Stimulated activated CD4-positive, alpha-beta T cell treated with anti-CD3 and anti-CD28 coated beads, TNF-alpha, amount 100 ng/mL, for 24 hours (primary cell): ENCODE results near the gene DNAJB6.
A peak's percentile ranks its signal among the peaks of the same experiment; 100 is the strongest.

ENCODE experiments used
- DNase-seq, 3 experiments: peaks; one replicate each; pipeline ENCODE4 v3.0.0-alpha.2; 2020; ENCODE audit warnings: low read depth in 3 of 3

Gene DNAJB6

DNA sequence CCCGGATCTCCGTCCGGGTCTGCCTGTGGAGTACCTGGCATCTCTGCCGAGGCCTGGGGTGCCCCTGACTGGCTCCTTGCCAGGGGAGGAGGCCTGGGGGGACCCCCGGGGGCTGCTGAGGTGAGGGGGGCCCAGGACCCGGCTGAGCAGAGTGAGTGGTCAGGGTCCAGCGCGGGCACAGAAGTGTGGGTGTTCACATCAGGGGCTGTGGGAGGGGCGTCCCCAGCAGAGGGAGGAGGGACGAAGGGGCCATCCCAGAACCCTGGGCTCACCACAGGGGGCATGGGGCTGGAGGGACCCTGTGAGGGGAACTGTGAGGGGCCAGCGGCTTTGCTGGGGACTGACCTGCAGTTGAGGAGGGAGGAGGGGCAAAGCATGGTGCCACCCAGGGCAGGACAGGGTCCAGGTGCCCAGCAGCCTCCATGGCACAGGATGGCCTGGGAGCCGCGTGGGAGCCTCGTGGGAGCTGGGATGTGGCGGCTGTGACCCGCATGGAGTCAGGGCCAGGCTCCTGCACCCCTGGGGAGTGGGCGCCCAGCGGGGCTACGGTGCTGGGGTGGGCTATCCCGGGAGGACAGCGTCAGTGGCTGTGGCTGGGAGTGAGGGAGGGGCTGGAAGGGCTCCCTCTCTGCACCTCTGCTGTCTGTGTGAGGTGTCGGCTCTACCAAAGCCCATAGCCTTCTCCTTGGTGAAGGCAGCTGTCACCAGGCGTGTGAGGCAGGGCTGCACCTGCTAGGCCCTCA, 91.2 kb downstream of the DNAJB6 start:
- DNase-seq = no peak

DNA sequence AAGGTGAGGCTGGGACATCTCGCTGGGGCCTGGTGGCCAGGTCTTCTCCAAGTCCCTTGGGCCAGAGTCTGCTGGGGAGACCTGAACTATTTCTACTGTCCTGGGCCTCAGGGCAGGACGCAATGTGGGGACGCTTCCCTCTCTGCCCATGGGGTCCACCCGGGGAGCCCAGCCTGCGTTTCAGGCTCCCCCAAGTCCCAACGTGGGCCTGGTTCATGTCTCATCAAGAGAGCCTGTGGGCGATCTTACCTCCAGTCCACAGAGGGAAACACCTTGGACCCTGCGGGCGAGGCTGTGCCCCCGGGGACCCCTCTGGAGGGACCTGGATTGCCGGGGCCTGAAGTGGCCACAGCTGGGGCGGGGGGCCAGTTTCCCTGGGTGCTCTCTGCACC, 91.7 kb downstream of the DNAJB6 start:
- no peak for DNase-seq

DNA sequence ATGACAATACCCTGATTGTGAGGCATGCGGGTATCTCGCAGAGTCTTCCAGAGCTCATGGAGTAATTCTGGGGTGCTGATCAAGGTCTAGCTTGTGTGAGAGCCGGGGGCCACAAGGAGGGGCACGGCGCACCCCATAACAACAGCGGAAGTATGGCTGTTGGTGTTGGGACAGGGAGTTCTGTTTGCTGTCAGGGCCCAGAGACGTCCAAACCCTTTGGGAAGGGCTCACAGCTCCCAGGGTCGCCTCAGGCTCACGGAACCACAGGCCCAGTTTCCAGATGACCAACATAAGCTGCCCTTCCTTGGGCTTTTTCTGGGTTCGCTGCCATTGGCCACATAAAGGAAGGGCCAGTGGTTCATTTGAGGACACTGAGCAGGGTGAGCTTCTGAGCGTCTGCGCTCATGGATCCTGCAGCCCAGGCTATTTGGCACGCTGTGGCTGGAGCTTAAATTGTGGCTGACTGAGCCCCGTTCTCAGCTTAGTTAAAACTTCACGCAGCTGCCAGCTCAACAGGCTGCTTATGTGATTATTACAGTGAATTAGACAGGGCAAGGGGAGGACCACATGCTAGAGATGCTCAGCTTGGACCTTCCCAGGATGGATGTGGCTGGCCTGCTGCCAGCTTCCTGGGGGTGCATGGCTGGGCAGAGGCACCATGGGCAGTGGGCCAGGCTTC, 92.3 kb downstream of the DNAJB6 start:
- no peak for DNase-seq

DNA sequence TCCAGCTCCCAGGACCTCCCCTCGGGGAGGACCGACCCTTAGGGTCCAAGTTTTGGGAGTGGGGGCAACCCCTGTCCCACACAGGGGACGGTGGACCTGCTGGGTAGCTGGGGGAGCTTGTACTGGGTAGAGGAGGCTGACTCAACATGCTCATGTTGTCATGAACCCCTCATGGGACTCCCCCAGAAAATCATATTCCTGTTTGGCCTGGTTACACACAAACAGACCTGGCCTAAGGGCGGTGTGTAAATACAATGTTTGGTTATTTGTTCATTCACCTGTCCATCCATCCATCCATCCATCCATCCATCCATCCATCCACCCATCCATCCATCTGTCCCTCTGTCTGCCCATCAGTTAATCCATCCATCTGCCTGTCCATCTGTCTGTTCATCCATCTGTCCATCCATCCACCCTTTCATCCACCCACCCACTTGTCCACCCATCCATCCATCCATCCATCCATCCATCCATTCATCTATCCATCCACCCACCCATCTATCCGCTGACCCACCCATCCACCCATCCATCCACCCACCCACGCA, 92.9 kb downstream of the DNAJB6 start:
- no peak for DNase-seq

DNA sequence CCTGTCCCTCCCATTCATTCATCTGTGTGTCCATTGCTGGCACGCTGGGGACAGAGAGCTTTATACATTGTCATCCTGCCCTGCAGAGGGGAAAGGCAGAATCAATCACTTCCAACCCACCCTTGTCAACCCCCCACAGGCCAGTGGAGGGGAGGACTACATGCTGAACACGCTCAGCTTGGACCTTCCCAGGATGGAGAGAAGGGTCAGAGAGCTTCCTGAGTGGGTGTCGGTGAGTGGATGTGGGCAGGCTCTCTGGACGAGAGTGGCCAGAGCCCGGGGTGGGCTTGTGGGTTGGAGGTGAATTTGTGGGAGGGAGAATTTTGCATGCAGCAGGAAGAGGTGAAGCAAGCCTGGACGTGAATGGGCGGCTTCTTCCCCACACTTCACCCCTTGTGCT, 93.9 kb downstream of the DNAJB6 start:
- DNase-seq = no peak

DNA sequence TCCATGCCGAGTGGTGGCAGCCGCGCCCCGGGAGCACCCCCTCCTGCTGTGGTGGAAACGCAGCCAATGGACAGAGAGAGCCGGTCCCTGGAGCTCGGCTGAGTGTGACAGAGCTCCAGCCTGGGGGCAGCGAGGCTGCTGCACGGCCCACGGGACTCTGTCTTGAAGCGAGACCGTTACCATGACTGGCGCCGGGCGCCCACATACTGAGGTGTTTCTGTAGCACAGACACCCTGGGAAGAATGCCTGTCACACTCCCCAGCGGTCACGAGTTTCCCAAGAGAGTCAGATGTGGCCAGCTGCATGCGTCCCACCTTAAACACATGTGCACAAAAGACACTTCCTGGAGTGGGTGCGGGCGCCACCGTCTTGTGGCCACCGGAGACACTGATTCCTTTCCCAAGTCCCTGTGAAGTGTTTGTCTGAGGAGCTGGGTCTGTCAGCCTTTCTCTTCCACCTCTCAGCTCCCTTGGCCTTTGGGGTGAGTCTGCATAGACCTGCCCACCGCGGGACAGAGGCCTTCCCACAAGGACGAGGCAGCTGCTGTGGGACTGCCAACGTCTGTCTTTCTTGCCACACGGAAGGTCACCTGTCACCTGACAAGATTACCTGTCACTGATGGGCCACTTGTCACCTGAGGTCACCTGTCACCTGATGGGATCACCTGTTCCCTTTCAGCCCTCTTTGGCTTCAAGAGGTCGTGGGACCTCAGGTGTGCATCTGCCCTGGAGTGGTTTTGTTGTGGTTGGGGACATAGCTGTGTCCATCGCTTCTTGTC, 94.6 kb downstream of the DNAJB6 start:
- DNase-seq = no peak

DNA sequence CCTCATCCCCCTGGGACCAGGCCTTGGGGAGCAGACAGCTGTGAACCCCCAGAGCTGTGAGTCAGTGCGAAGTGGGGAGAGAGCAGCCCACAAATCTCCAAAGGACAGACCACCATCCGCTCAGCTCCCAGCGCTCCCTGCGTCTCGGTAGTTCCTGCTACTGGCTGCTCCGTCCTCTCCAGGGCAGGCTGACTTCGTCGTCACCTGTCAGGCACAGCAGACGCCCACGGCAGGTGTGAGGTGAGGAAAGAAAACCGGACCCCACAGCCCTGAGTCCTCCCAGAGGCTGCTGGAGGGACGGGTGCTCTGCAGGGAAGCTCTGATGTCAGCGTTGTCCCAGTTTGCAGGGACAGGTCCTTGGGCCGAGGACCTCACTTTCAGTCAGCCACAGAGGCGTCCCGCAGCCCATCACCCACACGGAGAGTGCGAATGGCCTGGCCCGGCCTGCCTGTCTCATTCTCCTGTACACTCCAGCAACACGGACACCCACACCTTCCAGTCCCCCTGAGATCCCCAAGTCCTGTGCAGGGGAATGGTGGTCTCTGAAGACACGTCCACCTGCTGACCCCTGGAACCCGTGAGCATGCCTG, 95.2 kb downstream of the DNAJB6 start:
- no peak for DNase-seq

DNA sequence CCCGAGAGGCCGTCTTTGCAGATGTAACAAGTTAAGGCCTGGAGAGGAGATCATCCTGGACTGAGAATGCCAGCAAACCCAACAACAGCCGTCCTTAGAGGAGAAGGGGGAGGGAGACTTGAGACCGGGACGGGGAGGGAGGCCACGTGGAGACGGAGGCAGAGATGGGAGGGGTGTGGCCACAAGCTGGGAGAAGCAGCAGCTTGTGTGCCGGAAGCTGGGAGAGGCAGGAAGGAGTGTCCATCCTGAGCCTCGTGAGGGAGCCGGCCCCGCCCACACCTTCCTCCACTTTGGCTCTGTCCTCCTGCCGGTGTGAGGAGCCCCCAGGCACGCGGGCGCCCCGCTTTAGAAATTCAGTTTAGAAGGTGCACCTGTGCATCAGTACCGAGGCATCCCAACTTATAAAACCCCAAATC, 95.7 kb downstream of the DNAJB6 start:
- peak in 1 of 3 experiments; percentile 18 for DNase-seq

DNA sequence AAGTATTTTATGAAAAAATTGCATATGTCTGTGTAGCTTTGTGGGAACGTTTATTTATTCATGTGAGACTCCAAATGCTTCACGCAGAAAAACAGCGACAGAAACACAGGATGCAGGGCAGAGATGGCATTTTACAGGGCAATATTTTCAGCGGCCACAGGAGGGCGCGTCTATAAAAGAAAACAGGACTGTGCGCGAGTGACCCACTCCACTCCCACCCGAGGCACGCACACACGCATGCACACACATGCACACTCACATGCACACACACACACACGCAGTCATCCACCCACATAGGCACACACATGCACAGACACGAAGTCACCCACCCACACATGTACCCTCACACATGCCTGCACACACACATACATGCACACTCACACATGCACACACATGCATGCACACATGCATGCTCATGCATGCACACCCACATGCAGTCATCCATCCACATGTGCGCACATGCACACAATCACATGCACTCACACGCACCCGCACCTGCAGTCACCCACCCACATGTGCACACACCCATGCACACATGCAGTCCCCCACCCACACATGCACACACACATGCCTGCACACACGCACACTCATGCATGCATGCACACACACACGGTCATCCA, 96.3 kb downstream of the DNAJB6 start:
- peak; percentile 18 to 56 (median 34) for DNase-seq

DNA sequence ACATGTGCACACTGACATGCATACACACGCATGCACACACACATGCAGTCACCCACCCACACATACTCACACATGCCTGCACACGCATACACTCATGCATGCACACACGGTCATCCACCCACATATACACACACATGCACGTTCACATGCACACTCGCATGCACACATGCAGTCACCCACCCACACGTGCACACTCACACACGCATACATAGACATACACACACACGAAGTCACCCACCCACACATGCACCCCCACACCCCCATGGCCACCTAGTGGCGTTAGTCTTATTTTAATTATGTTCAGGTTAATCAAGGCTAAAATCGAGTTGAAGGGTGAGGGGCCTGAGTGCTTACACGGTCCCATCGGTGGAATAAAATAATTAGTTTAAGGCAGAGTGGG, 96.8 kb downstream of the DNAJB6 start:
- DNase-seq = no peak

DNA sequence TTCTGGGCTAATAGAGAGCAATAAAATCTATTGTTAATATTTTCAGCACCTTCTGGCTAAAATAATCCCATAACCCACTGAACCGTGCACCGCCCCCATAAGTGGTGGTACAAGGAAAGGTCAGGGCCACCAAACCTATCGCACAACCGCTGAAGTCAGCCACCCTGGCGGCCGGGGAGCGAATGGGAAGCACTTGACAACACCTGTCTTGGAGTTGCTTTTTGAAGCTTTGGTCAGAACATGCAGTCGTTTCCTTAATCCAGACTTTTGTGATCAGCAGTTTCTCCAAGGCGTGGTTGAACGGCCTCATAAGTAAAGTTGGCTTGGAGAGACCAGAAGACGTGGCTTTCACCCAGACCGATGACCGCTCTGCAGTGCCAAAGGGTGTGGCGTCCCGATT, 97.4 kb downstream of the DNAJB6 start:
- no peak for DNase-seq

DNA sequence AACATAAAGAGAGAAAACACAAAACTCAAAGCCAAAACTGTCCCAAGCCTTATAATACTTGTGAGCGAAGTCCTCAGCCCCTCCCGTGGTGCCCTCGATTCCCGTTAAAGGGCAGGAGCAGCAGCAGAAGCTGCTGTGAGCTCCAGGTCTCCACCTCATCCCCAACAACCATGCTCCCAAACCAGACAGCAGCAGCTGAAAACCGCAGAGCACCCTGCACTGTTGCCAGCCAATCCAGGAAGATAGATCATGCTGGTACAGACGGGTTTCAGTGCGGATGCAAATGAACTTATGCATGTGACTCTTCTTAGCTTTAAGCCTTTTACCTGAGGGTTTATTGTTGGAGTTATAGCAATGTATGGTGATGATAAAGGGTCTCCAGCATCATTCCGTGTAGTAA, 97.9 kb downstream of the DNAJB6 start:
- DNase-seq = no peak

DNA sequence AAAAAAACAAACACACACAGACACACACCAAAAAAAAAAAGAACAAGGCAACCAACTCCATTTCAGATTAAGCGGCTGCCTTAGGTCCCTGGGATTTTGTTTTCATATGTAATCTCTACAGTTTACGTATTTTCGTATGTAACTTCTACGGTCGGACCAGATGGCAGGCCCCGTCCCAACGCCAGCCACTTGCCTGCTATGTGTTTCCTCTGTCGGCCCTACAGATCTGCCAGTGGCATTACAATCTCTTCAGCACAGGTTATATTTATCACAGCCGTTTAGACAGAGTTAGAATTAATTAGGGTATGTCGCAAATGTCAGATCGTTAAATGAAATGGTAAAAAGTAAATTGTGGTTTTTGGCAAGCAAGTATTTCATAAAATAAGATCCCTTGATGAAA, 99.3 kb downstream of the DNAJB6 start:
- DNase-seq = no peak

DNA sequence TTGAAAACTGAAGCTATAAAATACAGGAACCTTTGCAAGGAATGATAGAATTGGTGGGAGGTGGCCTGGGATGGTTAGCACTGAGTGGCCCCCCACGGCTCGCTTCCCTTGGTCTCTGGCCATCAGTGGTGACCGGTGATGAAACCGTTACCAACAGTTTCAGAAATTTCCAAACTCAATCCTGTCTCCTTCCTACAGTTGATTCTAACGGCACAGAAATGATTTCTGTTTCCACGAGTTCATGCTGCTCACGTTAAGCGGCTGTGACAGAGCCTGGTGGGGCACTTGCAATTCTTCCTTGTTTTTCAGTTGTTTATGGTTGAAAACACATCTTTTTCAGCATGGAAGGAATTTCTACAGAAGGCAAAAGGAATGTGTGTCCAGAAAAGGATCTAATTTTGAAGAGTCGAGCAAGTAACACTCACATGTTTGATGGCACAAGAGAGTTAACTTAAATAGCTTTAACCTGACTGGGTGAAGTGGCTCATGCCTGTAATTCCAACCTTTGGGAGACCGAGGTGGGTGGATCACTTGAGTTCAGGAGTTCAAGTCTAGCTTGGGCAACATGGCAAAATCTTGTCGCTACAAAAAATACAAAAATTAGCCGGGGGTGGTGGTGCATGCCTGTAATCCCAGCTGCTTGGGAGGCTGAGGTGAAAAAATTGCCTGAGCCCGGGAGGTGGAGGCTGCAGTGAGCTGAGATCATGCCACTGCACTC, 100.1 kb downstream of the DNAJB6 start:
- DNase-seq = no peak

DNA sequence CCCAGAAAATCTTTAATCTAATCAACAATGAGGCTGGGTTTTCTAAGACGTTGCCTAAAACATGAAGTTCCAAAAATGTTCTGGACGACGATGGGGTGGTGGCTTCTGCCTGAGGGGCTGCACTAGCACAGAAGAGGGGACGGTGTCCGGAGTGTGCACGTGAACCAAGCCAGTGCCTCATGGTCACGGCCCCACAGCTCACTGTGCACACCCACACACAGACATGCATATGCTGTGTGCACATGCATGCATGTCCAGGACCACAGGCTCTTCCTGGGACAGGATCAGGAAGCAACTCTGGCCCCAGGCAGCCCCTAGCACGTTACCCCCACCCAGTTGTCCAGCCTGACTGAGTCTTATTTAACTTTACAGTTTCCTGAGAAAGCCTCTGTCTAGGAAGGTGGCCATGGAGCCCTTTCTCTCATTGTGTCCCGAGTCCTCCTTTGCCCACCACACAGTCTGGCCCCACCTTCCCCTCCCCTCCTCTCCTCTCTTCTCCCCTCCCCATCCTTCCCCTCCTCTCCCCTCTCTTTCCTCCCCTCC, 100.8 kb downstream of the DNAJB6 start:
- no peak for DNase-seq

DNA sequence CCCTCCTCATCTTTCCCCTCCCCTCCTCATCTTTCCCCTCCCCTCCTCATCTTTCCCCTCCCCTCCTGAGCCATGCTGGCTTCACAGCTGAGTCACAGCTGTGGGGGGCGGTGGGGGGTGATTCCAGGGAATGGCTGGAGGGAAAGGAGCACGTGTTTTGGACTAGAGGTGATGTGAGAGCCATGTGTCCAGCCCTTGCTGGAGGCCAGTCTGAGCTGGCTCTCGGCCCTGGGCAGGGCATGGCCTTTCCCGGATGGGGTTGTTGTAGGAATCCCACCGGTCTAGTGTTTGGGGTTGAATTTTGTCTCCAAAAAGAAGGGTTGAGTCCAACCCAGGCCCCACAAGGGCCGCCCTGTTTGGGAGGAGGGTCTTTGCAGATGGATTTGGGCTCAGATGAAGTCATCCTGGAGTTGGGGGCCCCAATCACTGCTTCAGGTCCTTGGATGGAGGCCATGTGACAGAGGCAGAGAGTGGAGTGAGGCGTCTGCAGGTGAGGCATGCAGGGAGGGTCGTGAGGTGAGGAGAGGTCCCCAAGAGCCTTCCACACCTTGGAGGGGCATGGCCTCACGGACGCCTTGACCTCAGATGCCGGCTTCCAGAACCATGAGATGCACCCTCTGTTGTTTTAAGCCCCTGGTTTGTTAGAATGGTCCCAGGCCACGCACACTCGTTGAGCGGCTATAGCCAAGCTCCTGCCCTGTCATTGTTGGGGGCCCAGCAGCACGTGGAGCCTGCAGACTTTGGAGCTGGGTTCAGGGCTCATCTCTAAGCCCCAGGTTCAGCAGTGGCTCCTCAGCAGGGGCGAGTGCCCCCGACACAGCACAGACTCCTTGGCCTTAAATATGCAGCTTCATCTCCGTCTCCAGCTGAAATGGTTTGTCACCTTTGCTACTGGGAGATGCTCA, 101.6 kb downstream of the DNAJB6 start:
- no peak for DNase-seq

DNA sequence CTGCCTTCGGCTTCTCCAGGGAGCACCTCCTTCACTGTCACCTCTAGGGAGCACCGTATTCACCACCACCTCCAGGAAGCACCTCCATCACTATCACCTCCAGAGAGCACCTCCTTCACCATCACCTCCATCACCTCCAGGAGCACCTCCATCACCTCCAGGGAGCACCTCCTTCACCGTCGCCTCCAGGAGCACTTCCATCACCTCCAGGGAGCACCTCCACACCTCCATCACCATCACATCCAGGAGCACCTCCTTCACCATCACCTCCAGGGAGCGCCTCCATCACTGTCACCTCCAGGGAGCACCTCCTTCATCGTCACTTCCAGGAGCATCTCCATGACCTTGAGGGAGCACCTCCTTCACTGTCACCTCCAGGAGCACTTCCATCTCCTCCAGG, 102.3 kb downstream of the DNAJB6 start:
- no peak for DNase-seq

DNA sequence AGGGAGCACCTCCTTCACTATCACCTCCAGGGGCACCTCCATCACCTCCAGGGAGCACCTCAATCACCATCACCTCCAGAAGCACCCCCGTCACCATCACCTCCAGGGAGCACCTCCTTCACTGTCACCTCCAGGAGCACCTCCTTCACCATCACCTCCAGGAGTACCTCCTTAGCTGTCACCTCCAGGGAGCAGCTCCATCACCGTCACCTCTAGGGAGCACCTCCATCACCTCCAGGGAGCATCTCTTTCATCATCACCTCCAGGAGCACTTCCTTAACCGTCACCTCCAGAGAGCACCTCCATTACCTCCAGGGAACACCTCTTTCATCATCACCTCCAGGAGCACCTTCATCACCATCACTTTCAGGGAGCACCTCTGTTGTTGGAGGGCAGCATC, 103.0 kb downstream of the DNAJB6 start:
- no peak for DNase-seq

DNA sequence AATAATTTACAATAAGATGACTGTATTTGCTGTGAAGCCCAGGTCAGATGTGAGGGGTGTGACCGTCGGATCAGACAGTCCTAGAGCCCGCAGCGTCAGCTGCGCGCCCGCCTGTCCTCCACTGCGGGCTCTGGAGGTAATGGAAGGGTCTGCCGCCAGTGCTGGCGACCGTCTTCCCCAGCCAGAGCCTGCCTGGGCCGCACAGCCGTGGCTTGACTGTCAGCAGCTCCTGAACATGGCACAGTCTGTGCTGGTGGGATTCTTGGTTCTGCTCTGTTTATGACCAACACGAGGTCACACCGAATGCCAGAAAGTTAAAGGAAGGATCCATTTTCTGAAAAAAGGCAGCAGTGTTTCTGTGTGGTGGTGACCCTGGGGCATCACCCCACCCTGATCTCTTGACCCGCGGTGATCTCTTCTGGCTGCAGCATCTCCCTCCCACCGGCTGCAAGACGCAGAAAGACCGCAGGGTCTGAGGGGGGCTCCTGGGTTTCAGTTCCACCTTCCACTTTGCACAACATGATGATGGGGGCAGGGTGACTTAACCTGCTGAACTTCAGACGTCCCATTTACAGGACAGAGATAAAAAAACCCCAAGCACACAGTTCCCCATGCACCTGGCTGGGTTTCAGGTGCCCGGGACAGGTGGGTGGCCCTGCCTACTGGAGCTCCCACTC, 103.7 kb downstream of the DNAJB6 start:
- no peak for DNase-seq
